ENCODE measurements around the gene ELMO1.
"Not testable (repeated sequence)": the region's sequence is repeated elsewhere in the genome, so short reads cannot be mapped to it uniquely, and the experiment has no call there.

ELMO1 gene

DNA sequence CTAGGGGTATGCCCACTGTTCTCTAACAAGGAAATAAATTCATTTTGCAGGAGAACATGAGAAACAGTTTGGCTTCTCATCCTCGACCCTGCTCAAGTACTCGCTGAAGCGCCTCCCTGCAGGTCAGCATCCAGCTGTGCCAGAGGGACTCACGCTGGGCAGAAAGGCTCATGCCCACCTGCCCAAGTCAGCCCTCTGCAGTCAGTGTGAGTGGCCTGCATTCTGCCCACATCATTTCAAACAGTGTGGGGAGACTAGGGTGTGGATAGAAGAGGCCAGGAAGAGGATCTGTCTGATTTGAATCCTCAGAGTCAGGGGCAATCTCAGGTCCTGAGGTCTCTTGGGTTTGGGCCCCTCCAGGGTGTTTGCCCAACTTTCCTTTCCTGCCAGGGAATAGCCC, 297.8 kb downstream of the ELMO1 start:
- H3K9me3 ChIP-seq (ENCODE audit: low read length) = no peaks in the 10 kb centered on the region
- no peaks in the 10 kb centered on the region for H3K36me3 ChIP-seq (ENCODE audit: insufficient read depth, low read length)
- no peak overlapping the region for H3K4me3 ChIP-seq (ENCODE audit: low read depth in 1 of 2, low read length in 2 of 2)
- H3K27me3 ChIP-seq (ENCODE audit: control insufficient read depth in 1 of 2, insufficient read depth in 2 of 2, low read length in 2 of 2) = no peaks in the 10 kb centered on the region
- no peak overlapping the region for H3K27ac ChIP-seq (ENCODE audit: low read depth, low read length)
- no peak overlapping the region for H3K9ac ChIP-seq (ENCODE audit: low read length)
- peaks cover 9% of the 10 kb centered on the region for H3K4me1 ChIP-seq (ENCODE audit: insufficient read depth, low read length)

GRCh38 chr7:37150180-37150579, 298.5 kb downstream of the ELMO1 start:
- Histone ChIP-seq H3K36me3 (ENCODE audit: insufficient read depth, low read length) (no peaks in the 10 kb centered on the region), H3K27ac (ENCODE audit: low read depth, low read length) (no peak overlapping the region), H3K9me3 (ENCODE audit: low read length) (no peaks in the 10 kb centered on the region), H3K9ac (ENCODE audit: low read length) (no peak overlapping the region), H3K4me1 (ENCODE audit: insufficient read depth, low read length) (peaks cover 9% of the 10 kb centered on the region), H3K4me3 (ENCODE audit: low read depth in 1 of 2, low read length in 2 of 2) (no peak overlapping the region), H3K27me3 (ENCODE audit: control insufficient read depth in 1 of 2, insufficient read depth in 2 of 2, low read length in 2 of 2) (no peaks in the 10 kb centered on the region)

GRCh38 chr7:37149773-37150124, 298.9 kb downstream of the ELMO1 start:
- H3K9ac ChIP-seq (ENCODE audit: low read length) = no peak overlapping the region
- H3K4me3 ChIP-seq (ENCODE audit: low read depth in 1 of 2, low read length in 2 of 2) = no peak overlapping the region
- no peaks in the 10 kb centered on the region for H3K36me3 ChIP-seq (ENCODE audit: insufficient read depth, low read length)
- H3K27ac ChIP-seq (ENCODE audit: low read depth, low read length) = no peak overlapping the region
- H3K27me3 ChIP-seq (ENCODE audit: control insufficient read depth in 1 of 2, insufficient read depth in 2 of 2, low read length in 2 of 2) = no peaks in the 10 kb centered on the region
- no peaks in the 10 kb centered on the region for H3K9me3 ChIP-seq (ENCODE audit: low read length)
- H3K4me1 ChIP-seq (ENCODE audit: insufficient read depth, low read length) = peaks cover 9% of the 10 kb centered on the region

DNA sequence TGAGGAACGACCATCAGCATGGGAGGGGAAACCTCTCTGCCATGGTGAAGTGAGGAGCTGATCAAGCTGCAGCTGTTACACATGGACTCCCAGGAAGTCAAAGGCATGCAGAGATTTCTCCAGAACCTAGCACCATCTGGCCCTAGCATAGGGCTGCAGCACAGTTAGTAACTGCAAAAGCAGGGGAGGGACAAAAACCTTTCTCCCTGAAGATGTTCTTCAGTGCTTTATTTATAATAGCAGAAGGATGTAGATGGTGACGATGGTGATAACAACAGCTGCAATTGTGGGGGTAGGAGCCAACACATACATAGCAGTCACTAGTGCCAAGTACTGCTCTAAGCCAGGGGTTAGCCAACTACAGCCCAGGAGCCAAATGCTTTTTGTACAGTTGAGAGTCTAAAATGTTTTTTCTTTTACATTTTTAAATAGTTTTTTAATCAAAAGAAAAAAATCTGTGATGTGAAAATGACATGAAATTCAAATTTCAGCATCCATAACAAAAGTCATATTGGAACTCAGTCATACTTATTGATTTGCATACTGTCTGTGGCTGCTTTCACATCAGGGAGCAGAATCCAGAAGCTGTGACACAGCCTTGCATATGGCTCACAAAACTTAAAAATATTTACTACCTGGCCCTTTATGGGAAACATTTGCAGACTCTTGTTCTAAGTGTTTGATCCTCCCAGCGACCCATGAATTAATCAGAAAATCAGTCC, 299.5 kb downstream of the ELMO1 start:
- peaks cover 9% of the 10 kb centered on the region for H3K4me1 ChIP-seq (ENCODE audit: insufficient read depth, low read length)
- no peak overlapping the region for H3K4me3 ChIP-seq (ENCODE audit: low read depth in 1 of 2, low read length in 2 of 2)
- H3K27ac ChIP-seq (ENCODE audit: low read depth, low read length) = no peak overlapping the region
- H3K27me3 ChIP-seq (ENCODE audit: control insufficient read depth in 1 of 2, insufficient read depth in 2 of 2, low read length in 2 of 2) = no peaks in the 10 kb centered on the region
- H3K9ac ChIP-seq (ENCODE audit: low read length) = no peak overlapping the region
- H3K36me3 ChIP-seq (ENCODE audit: insufficient read depth, low read length) = no peaks in the 10 kb centered on the region
- no peaks in the 10 kb centered on the region for H3K9me3 ChIP-seq (ENCODE audit: low read length)

DNA sequence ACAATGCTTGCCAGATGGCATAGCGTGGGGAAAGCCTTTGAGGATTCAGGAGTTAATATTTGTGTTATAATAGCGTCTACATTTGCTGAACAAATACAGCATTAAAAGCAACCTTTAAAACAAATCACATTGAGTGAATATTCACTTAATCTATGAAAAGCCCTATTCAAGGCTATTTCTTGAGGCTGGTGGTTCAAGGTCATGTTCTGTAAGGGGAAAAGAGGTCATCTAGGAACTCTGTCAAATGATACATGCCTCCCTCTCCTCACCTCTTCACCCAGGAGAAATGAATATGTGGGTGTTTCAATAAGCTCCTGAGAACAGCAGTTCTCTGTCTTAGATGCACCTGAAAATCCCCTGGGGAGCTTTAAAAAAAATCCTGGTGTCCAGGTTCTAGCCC, 303.0 kb downstream of the ELMO1 start:
- peaks cover 9% of the 10 kb centered on the region for H3K4me1 ChIP-seq (ENCODE audit: insufficient read depth, low read length)
- H3K36me3 ChIP-seq (ENCODE audit: insufficient read depth, low read length) = no peaks in the 10 kb centered on the region
- no peaks in the 10 kb centered on the region for H3K27me3 ChIP-seq (ENCODE audit: control insufficient read depth in 1 of 2, insufficient read depth in 2 of 2, low read length in 2 of 2)
- no peak overlapping the region for H3K9ac ChIP-seq (ENCODE audit: low read length)
- no peak overlapping the region for H3K4me3 ChIP-seq (ENCODE audit: low read depth in 1 of 2, low read length in 2 of 2)
- H3K9me3 ChIP-seq (ENCODE audit: low read length) = no peaks in the 10 kb centered on the region
- H3K27ac ChIP-seq (ENCODE audit: low read depth, low read length) = no peak overlapping the region

GRCh38 chr7:37144423-37144822, 304.2 kb downstream of the ELMO1 start:
- no peaks in the 10 kb centered on the region for H3K9me3 ChIP-seq (ENCODE audit: low read length)
- H3K27ac ChIP-seq (ENCODE audit: low read depth, low read length) = no peak overlapping the region
- no peaks in the 10 kb centered on the region for H3K27me3 ChIP-seq (ENCODE audit: control insufficient read depth in 1 of 2, insufficient read depth in 2 of 2, low read length in 2 of 2)
- no peaks in the 10 kb centered on the region for H3K36me3 ChIP-seq (ENCODE audit: insufficient read depth, low read length)
- H3K9ac ChIP-seq (ENCODE audit: low read length) = no peak overlapping the region
- peaks cover 1% of the 10 kb centered on the region for H3K4me1 ChIP-seq (ENCODE audit: insufficient read depth, low read length)
- H3K4me3 ChIP-seq (ENCODE audit: low read depth in 1 of 2, low read length in 2 of 2) = no peak overlapping the region

DNA sequence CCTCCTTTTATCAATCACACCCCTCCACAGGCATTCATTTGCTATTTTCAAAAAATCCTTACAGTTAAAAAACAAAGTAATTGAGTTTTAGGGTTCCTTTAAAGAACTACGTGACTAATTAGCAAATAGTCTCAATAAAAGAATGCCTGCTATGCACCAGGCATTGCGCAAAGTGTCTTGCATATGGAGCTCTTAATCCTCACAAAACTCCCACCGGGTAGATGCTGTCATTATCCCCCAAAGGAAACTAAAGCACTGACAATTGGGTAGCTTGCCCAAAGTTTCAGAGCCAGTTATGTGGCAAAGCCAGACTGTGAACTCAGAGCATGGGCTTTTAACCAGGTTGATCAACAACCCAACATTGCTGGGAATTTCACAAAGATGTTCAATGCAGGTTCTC, 305.7 kb downstream of the ELMO1 start:
- H3K27me3 ChIP-seq (ENCODE audit: control insufficient read depth in 1 of 2, insufficient read depth in 2 of 2, low read length in 2 of 2) = no peaks in the 10 kb centered on the region
- H3K4me1 ChIP-seq (ENCODE audit: insufficient read depth, low read length) = no peaks in the 10 kb centered on the region
- H3K27ac ChIP-seq (ENCODE audit: low read depth, low read length) = no peak overlapping the region
- H3K9ac ChIP-seq (ENCODE audit: low read length) = no peak overlapping the region
- no peaks in the 10 kb centered on the region for H3K36me3 ChIP-seq (ENCODE audit: insufficient read depth, low read length)
- H3K9me3 ChIP-seq (ENCODE audit: low read length) = no peaks in the 10 kb centered on the region
- no peak overlapping the region for H3K4me3 ChIP-seq (ENCODE audit: low read depth in 1 of 2, low read length in 2 of 2)

- H3K9ac ChIP-seq (ENCODE audit: low read length) = no peak overlapping the region
- H3K4me3 ChIP-seq (ENCODE audit: low read depth in 1 of 2, low read length in 2 of 2) = no peak overlapping the region
- H3K27ac ChIP-seq (ENCODE audit: low read depth, low read length) = no peak overlapping the region
- H3K9me3 ChIP-seq (ENCODE audit: low read length) = no peaks in the 10 kb centered on the region
- H3K36me3 ChIP-seq (ENCODE audit: insufficient read depth, low read length) = no peaks in the 10 kb centered on the region
- H3K27me3 ChIP-seq (ENCODE audit: control insufficient read depth in 1 of 2, insufficient read depth in 2 of 2, low read length in 2 of 2) = no peaks in the 10 kb centered on the region
- no peaks in the 10 kb centered on the region for H3K4me1 ChIP-seq (ENCODE audit: insufficient read depth, low read length)
Measured at GRCh38 chr7:37141742-37142141, 306.9 kb downstream of the ELMO1 start.

DNA sequence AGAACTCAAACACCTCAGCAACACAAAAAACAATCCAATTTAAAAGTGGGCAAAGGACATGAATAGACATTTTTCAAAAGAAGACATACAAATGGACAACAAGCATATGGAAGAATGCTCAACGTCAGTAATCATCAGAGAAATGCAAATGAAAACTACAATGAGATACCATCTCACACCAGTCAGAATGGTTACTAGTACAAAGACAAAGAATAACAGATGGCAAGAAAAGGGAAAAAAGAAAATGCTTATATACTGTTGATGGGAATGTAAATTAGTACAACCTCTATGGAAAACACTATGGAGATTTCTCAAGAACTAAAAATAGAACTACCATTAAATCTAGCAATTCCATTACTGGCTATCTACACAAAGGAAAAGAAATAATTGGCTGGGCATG, 314.8 kb downstream of the ELMO1 start:
- H3K27me3 ChIP-seq (ENCODE audit: control insufficient read depth in 1 of 2, insufficient read depth in 2 of 2, low read length in 2 of 2); H3K9me3 ChIP-seq (ENCODE audit: low read length); H3K27ac ChIP-seq (ENCODE audit: low read depth, low read length); H3K4me1 ChIP-seq (ENCODE audit: insufficient read depth, low read length); H3K36me3 ChIP-seq (ENCODE audit: insufficient read depth, low read length); H3K9ac ChIP-seq (ENCODE audit: low read length); H3K4me3 ChIP-seq (ENCODE audit: low read depth in 1 of 2, low read length in 2 of 2): not testable (repeated sequence)

GRCh38 chr7:37131855-37132254, 316.8 kb downstream of the ELMO1 start:
- Histone ChIP-seq H3K9me3 (ENCODE audit: low read length) (no peaks in the 10 kb centered on the region), H3K27me3 (ENCODE audit: control insufficient read depth in 1 of 2, insufficient read depth in 2 of 2, low read length in 2 of 2) (no peaks in the 10 kb centered on the region), H3K27ac (ENCODE audit: low read depth, low read length) (no peak overlapping the region), H3K9ac (ENCODE audit: low read length) (no peak overlapping the region), H3K4me3 (ENCODE audit: low read depth in 1 of 2, low read length in 2 of 2) (no peak overlapping the region), H3K36me3 (ENCODE audit: insufficient read depth, low read length) (no peaks in the 10 kb centered on the region), H3K4me1 (ENCODE audit: insufficient read depth, low read length) (peaks cover 7% of the 10 kb centered on the region)

DNA sequence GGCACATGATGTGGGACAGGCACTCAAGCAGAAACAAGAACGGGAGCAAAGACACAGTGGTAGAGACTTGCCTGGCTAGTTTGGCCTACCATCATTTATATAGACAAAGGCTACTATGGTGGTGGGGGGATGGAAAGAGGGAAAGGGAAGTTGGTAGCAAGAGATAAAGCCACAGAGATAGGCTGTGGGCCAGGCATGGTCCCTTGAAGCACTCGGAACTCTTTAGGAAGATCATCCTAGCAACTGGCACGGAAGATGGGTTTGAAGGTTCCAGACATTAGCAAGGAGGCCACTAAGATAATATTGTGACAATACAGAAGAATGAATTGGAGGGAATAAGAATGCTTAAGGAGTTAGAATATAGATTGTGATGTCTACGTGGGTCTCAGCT, 319.6 kb downstream of the ELMO1 start:
- Histone ChIP-seq H3K27me3 (ENCODE audit: control insufficient read depth in 1 of 2, insufficient read depth in 2 of 2, low read length in 2 of 2) (no peaks in the 10 kb centered on the region), H3K27ac (ENCODE audit: low read depth, low read length) (no peak overlapping the region), H3K36me3 (ENCODE audit: insufficient read depth, low read length) (no peaks in the 10 kb centered on the region), H3K9me3 (ENCODE audit: low read length) (no peaks in the 10 kb centered on the region), H3K4me3 (ENCODE audit: low read depth in 1 of 2, low read length in 2 of 2) (no peak overlapping the region), H3K9ac (ENCODE audit: low read length) (no peak overlapping the region), H3K4me1 (ENCODE audit: insufficient read depth, low read length) (peaks cover 7% of the 10 kb centered on the region)

DNA sequence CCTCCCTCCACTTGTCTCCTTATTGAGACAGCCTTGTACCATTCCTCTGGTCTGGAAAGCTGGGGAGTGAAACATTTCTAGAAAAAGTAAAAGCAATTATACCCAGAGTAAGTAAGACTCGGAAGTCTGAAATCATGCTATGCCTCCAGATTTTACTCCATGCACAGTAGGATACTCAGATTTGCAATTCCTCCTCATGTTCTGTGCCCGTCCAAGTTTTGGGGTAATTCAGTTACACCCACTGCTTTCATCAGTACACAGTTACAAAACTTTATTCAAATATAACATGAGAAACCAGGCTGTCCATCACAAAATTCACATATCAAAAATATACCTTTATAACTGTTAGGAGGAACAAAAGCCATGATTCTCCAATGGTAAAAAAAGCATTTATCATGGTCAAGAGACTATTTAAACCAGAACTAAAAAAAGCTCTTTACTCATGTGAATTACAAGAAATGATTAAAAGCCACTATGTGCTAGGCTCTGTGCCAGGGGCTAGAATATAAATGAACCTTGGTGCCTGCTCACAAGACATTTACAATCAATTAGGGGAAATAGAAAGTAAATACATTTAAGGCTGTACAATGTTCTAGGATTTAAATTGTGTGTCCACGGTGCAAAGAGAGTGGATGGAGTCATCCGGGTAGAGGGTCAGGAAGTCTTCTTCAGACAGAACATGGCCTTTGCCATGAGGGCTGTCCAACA, 320.2 kb downstream of the ELMO1 start:
- peaks cover 7% of the 10 kb centered on the region for H3K4me1 ChIP-seq (ENCODE audit: insufficient read depth, low read length)
- no peaks in the 10 kb centered on the region for H3K36me3 ChIP-seq (ENCODE audit: insufficient read depth, low read length)
- no peak overlapping the region for H3K27ac ChIP-seq (ENCODE audit: low read depth, low read length)
- no peak overlapping the region for H3K4me3 ChIP-seq (ENCODE audit: low read depth in 1 of 2, low read length in 2 of 2)
- H3K9ac ChIP-seq (ENCODE audit: low read length) = no peak overlapping the region
- H3K27me3 ChIP-seq (ENCODE audit: control insufficient read depth in 1 of 2, insufficient read depth in 2 of 2, low read length in 2 of 2) = no peaks in the 10 kb centered on the region
- no peaks in the 10 kb centered on the region for H3K9me3 ChIP-seq (ENCODE audit: low read length)

All from muscle layer of colon (tissue), 2 donors.